HK-2 (cell line): Measurements from ENCODE around the gene ALKBH4.
"Not testable (repeated sequence)": the region's sequence is repeated elsewhere in the genome, so short reads cannot be mapped to it uniquely, and the experiment has no call there.

Experiments
- DNase-seq: peaks from one replicate; pipeline ENCODE4 v3.0.0-alpha.2; 2018; ENCODE audit not compliant: unreplicated experiment

Gene ALKBH4

GRCh38 chr7:102455596-102455995, 9.1 kb downstream of the ALKBH4 start:
- no peak for DNase-seq

GRCh38 chr7:102454932-102455331, 9.7 kb downstream of the ALKBH4 start:
- DNase-seq, result not testable (repeated sequence)

GRCh38 chr7:102454468-102454867, 10.2 kb downstream of the ALKBH4 start:
- no peak for DNase-seq

GRCh38 chr7:102453319-102453718, 11.3 kb downstream of the ALKBH4 start:
- no peak for DNase-seq

- no peak for DNase-seq
Measured at GRCh38 chr7:102452451-102452850, 12.2 kb downstream of the ALKBH4 start.

GRCh38 chr7:102451371-102452054, 13.2 kb downstream of the ALKBH4 start:
- DNase-seq, result no peak

- DNase-seq, result no peak
Measured at GRCh38 chr7:102450242-102450641, 14.4 kb downstream of the ALKBH4 start.

GRCh38 chr7:102449136-102449535, 15.5 kb downstream of the ALKBH4 start:
- no peak for DNase-seq

- DNase-seq, result no peak
Measured at GRCh38 chr7:102447311-102447710, 17.4 kb downstream of the ALKBH4 start.

GRCh38 chr7:102446387-102447156, 18.1 kb downstream of the ALKBH4 start:
- no peak for DNase-seq

GRCh38 chr7:102445674-102446071, 19.0 kb downstream of the ALKBH4 start:
- DNase-seq, result no peak

GRCh38 chr7:102444961-102445673, 19.5 kb downstream of the ALKBH4 start:
- no peak for DNase-seq

GRCh38 chr7:102439963-102440795, 24.5 kb downstream of the ALKBH4 start:
- peak; percentile 87 for DNase-seq

GRCh38 chr7:102436118-102436517, 28.5 kb downstream of the ALKBH4 start:
- no peak for DNase-seq

- no peak for DNase-seq
Measured at GRCh38 chr7:102434039-102434486, 30.6 kb downstream of the ALKBH4 start.

GRCh38 chr7:102433219-102434038, 31.2 kb downstream of the ALKBH4 start, which contains the start of gene ORAI2:
Gene ORAI2 (plus strand): TSS chr7:102433575. CDS start chr7:102438957, 5,382 bp downstream.
- peak; percentile 79 for DNase-seq

GRCh38 chr7:102432442-102433218, 32.0 kb downstream of the ALKBH4 start:
- no peak for DNase-seq

GRCh38 chr7:102431617-102432298, 32.9 kb downstream of the ALKBH4 start:
- DNase-seq, result peak; percentile 61
